Cortex of kidney (tissue), 1 donor: ENCODE measurements around the gene IQSEC1.

Experiments
- DNase-seq: peaks from one replicate; lab custom pipeline; 2025; lab: John Stamatoyannopoulos, UW

The IQSEC1 gene

GRCh38 chr3:12954180-12954579, 119.0 kb downstream of the IQSEC1 start:
- no peak for DNase-seq

- no peak for DNase-seq
Observed at GRCh38 chr3:12953201-12953995, 119.8 kb downstream of the IQSEC1 start.

GRCh38 chr3:12952343-12953200, 120.7 kb downstream of the IQSEC1 start:
- DNase-seq: no peak

GRCh38 chr3:12948891-12949711, 124.1 kb downstream of the IQSEC1 start:
- DNase-seq: no peak

- DNase-seq: no peak
Observed at GRCh38 chr3:12948371-12948770, 124.9 kb downstream of the IQSEC1 start.

GRCh38 chr3:12947504-12948369, 125.5 kb downstream of the IQSEC1 start:
- DNase-seq: no peak

GRCh38 chr3:12946649-12947316, 126.4 kb downstream of the IQSEC1 start:
- DNase-seq: no peak

GRCh38 chr3:12946251-12946648, 127.0 kb downstream of the IQSEC1 start:
- DNase-seq: no peak

- no peak for DNase-seq
Observed at GRCh38 chr3:12944849-12945248, 128.4 kb downstream of the IQSEC1 start.

GRCh38 chr3:12944413-12944812, 128.8 kb downstream of the IQSEC1 start:
- DNase-seq: no peak

- DNase-seq: no peak
Observed at GRCh38 chr3:12943124-12944021, 129.9 kb downstream of the IQSEC1 start.

GRCh38 chr3:12941495-12942023, 131.7 kb downstream of the IQSEC1 start:
- no peak for DNase-seq

- no peak for DNase-seq
Observed at GRCh38 chr3:12940854-12941253, 132.4 kb downstream of the IQSEC1 start.

GRCh38 chr3:12939137-12939536, 134.1 kb downstream of the IQSEC1 start:
- no peak for DNase-seq

GRCh38 chr3:12938258-12938711, 134.9 kb downstream of the IQSEC1 start:
- no peak for DNase-seq

GRCh38 chr3:12935861-12936830, 137.1 kb downstream of the IQSEC1 start:
- no peak for DNase-seq

GRCh38 chr3:12935023-12935860, 138.0 kb downstream of the IQSEC1 start:
- DNase-seq: no peak
